Measurements from ENCODE around the gene HDGFL2.

Gene HDGFL2

DNA sequence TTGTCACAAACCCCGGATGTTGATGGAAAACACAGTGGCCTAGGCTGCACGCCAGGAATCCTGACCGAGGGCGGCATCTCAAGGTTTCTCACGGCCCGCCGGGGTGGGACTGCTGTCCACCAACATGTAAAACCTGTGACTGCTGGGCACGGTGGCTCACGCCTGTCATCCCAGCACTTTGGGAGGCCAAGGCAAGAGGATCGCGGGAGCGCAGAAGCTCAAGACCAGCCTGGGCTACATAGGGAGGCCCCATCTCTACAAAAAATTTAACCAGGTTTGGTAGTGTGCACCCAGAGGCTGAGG lies 35.0 kb downstream of the HDGFL2 start:
- Histone ChIP-seq H3K79me2 (ENCODE audit: low read length) (no peaks in the 10 kb centered on the region), H4K20me1 (ENCODE audit: insufficient read depth, low read length) (no peaks in the 10 kb centered on the region), H3K4me3 (ENCODE audit: low read length) (no peak overlapping the region), H3K27ac (ENCODE audit: low read length) (no peak overlapping the region), H3K36me3 (replicated peaks; ENCODE audit: insufficient read depth, low read length) (no peaks in the 10 kb centered on the region), H3K27me3 (replicated peaks; ENCODE audit: insufficient read depth, low read length) (peaks cover 8% of the 10 kb centered on the region; the same call in 1 of the 2 replicates), H3K4me2 (ENCODE audit: low read depth, low read length) (no peak overlapping the region), H3F3A (ENCODE audit: insufficient read depth, low read length) (no peaks in the 10 kb centered on the region), H3K9me2 (replicated peaks; ENCODE audit: insufficient read depth, low read length) (no peaks in the 10 kb centered on the region), H3K9me3 (replicated peaks; ENCODE audit: insufficient read depth, low read length) (no peaks in the 10 kb centered on the region), H3K4me1 (ENCODE audit: low read length) (no peaks in the 10 kb centered on the region), H2AFZ (ENCODE audit: low read length) (no peak overlapping the region), H3K9ac (ENCODE audit: low read length) (no peak overlapping the region)
- no peak for TF ChIP-seq EZH2 (optimal IDR thresholded peaks at IDR 0.05; ENCODE audit: low read depth, low read length)
- no peak for TF ChIP-seq EZH2phosphoT487 (IDR thresholded peaks at IDR 0.05; ENCODE audit: low read length)
- TF ChIP-seq CTCF (IDR thresholded peaks at IDR 0.05; ENCODE audit: low read length) = no peak
- DNase-seq = no peak

- Histone ChIP-seq H3K79me2 (ENCODE audit: low read length) (no peaks in the 10 kb centered on the region), H3K36me3 (replicated peaks; ENCODE audit: insufficient read depth, low read length) (no peaks in the 10 kb centered on the region), H4K20me1 (ENCODE audit: insufficient read depth, low read length) (no peaks in the 10 kb centered on the region), H3F3A (ENCODE audit: insufficient read depth, low read length) (no peaks in the 10 kb centered on the region), H3K27me3 (replicated peaks; ENCODE audit: insufficient read depth, low read length) (peaks cover 8% of the 10 kb centered on the region; the same call in 1 of the 2 replicates), H3K9ac (ENCODE audit: low read length) (no peak overlapping the region), H3K27ac (ENCODE audit: low read length) (no peak overlapping the region), H3K9me2 (replicated peaks; ENCODE audit: insufficient read depth, low read length) (no peaks in the 10 kb centered on the region), H2AFZ (ENCODE audit: low read length) (no peak overlapping the region), H3K4me2 (ENCODE audit: low read depth, low read length) (no peak overlapping the region), H3K9me3 (replicated peaks; ENCODE audit: insufficient read depth, low read length) (no peaks in the 10 kb centered on the region), H3K4me1 (ENCODE audit: low read length) (no peaks in the 10 kb centered on the region), H3K4me3 (ENCODE audit: low read length) (no peak overlapping the region)
- no peak for TF ChIP-seq CTCF (IDR thresholded peaks at IDR 0.05; ENCODE audit: low read length)
- no peak for TF ChIP-seq EZH2phosphoT487 (IDR thresholded peaks at IDR 0.05; ENCODE audit: low read length)
- TF ChIP-seq EZH2 (optimal IDR thresholded peaks at IDR 0.05; ENCODE audit: low read depth, low read length) = no peak
- no peak for DNase-seq
These were observed 35.7 kb downstream of the HDGFL2 start for GRCh38 chr19:4507804-4508203.

- Histone ChIP-seq H3K79me2 (ENCODE audit: low read length) (no peaks in the 10 kb centered on the region), H3K27me3 (replicated peaks; ENCODE audit: insufficient read depth, low read length) (peaks cover 13% of the 10 kb centered on the region), H2AFZ (ENCODE audit: low read length) (no peak overlapping the region), H3K9ac (ENCODE audit: low read length) (no peak overlapping the region), H3F3A (ENCODE audit: insufficient read depth, low read length) (no peaks in the 10 kb centered on the region), H3K36me3 (replicated peaks; ENCODE audit: insufficient read depth, low read length) (no peaks in the 10 kb centered on the region), H3K4me1 (ENCODE audit: low read length) (no peaks in the 10 kb centered on the region), H3K9me3 (replicated peaks; ENCODE audit: insufficient read depth, low read length) (no peaks in the 10 kb centered on the region), H3K9me2 (replicated peaks; ENCODE audit: insufficient read depth, low read length) (no peaks in the 10 kb centered on the region), H4K20me1 (ENCODE audit: insufficient read depth, low read length) (no peaks in the 10 kb centered on the region), H3K27ac (ENCODE audit: low read length) (no peak overlapping the region), H3K4me3 (ENCODE audit: low read length) (no peak overlapping the region), H3K4me2 (ENCODE audit: low read depth, low read length) (no peak overlapping the region)
- no peak for DNase-seq
- TF ChIP-seq EZH2phosphoT487 (IDR thresholded peaks at IDR 0.05; ENCODE audit: low read length) (no peak), CTCF (IDR thresholded peaks at IDR 0.05; ENCODE audit: low read length) (no peak), EZH2 (optimal IDR thresholded peaks at IDR 0.05; ENCODE audit: low read depth, low read length) (no peak)
These were observed 36.6 kb downstream of the HDGFL2 start for GRCh38 chr19:4508698-4509097.
